K562 (cell line): ENCODE results near the gene TMEM267. TPM values are rescaled to one million over a fixed set of nuclear protein-coding genes. Genes with fewer than 3 reads are reported as not detected.

Experiments
- BMI1 ChIP-seq: fragments of 150-350 bp; IDR thresholded peaks from 2 replicates; pipeline ENCODE4 v1.6.1; 2014; ENCODE audit warnings: low read length
- BRD9 ChIP-seq: fragments of 450-650 bp; IDR thresholded peaks from 2 replicates; pipeline ENCODE4 v1.6.1; 2018; ENCODE audit warnings: low read depth; ENCODE audit not compliant: partially characterized antibody
- CBX5 ChIP-seq: IDR thresholded peaks from 2 replicates; pipeline ENCODE4 v1.6.1; 2014; ENCODE audit warnings: low read depth, borderline replicate concordance
- CEBPG ChIP-seq, 3 experiments: fragments of 200-800 bp in 1 of 3; sonication (Bioruptor generic) in 1 of 3; sonication (generic) in 1 of 3; formaldehyde crosslinking in 1 of 3; IDR thresholded peaks in 2 of 3; conservative IDR thresholded peaks in 1 of 3; 2 replicates each; pipeline versions ENCODE4 v1.6.1 to v1.8.0; 2016 to 2022; ENCODE audit warnings: missing compliant biosample characterization in 2 of 3, missing genetic modification characterization in 2 of 3, mild to moderate bottlenecking in 1 of 3, missing genetic modification reagents in 1 of 3
- CHD1 ChIP-seq: fragments of 200-600 bp; sonication (generic); IDR thresholded peaks from one replicate; pipeline ENCODE4 v1.6.1; 2012; ENCODE audit warnings: mild to moderate bottlenecking, moderate library complexity, low read length, inconsistent platforms
- GTF2F1 ChIP-seq: IDR thresholded peaks from 2 replicates; pipeline ENCODE4 v1.6.1; 2011; ENCODE audit warnings: low read depth, low read length, improper control_type of control experiment
- JUND ChIP-seq, 2 experiments: IDR thresholded peaks; 2 replicates in 1 of 2; 3 replicates in 1 of 2; pipeline ENCODE4 v1.6.1; 2011; ENCODE audit warnings: borderline replicate concordance in 2 of 2, low read depth in 2 of 2, low read length in 2 of 2, improper control_type of control experiment in 1 of 2, missing biosample characterization in 1 of 2, missing genetic modification characterization in 1 of 2, missing genetic modification reagents in 1 of 2
- NR3C1 ChIP-seq: sonication (generic); formaldehyde crosslinking; IDR thresholded peaks from 2 replicates; pipeline ENCODE4 v1.8.1; 2022; ENCODE audit warnings: missing genetic modification reagents
- POLR2A ChIP-seq: fragments of 450-650 bp; conservative IDR thresholded peaks from 2 replicates; pipeline ENCODE4 v1.6.1; 2016
- PRPF4 ChIP-seq: fragments of 200-400 bp; formaldehyde crosslinking; IDR thresholded peaks from one replicate; pipeline ENCODE4 v1.6.1; 2017; ENCODE audit warnings: low read length, low read depth, mild to moderate bottlenecking; ENCODE audit not compliant: insufficient read depth, poor library complexity, severe bottlenecking
- PURB ChIP-seq: sonication (generic); formaldehyde crosslinking; IDR thresholded peaks from 2 replicates; pipeline ENCODE4 v1.9.0; 2021; ENCODE audit warnings: low read depth, mild to moderate bottlenecking, missing genetic modification reagents
- RBM34 ChIP-seq: fragments of 200-400 bp; formaldehyde crosslinking; IDR thresholded peaks from 2 replicates; pipeline ENCODE4 v1.6.1; 2018; ENCODE audit warnings: low read length, borderline replicate concordance; ENCODE audit not compliant: insufficient read depth
- TFAM ChIP-seq: fragments of 250-450 bp; sonication (Bioruptor Pico); conservative IDR thresholded peaks from 2 replicates; pipeline ENCODE4 v1.5.0; 2021; ENCODE audit warnings: mild to moderate bottlenecking, moderate library complexity
- THRAP3 ChIP-seq: fragments of 450-650 bp; IDR thresholded peaks from 2 replicates; pipeline ENCODE4 v1.6.1; 2016; ENCODE audit warnings: mild to moderate bottlenecking, inconsistent platforms, borderline replicate concordance
- TOE1 ChIP-seq, 2 experiments: fragments of 450-650 bp in 1 of 2; sonication (generic) in 1 of 2; formaldehyde crosslinking in 1 of 2; IDR thresholded peaks; 2 replicates each; pipeline versions ENCODE4 v1.7.1 to v1.8.0; 2016 to 2022; ENCODE audit warnings: borderline replicate concordance in 2 of 2, mild to moderate bottlenecking in 2 of 2, antibody characterized with exemption in 1 of 2, inconsistent platforms in 1 of 2, low read depth in 1 of 2, missing genetic modification reagents in 1 of 2, moderate library complexity in 1 of 2
- ZC3H11A ChIP-seq: IDR thresholded peaks from 2 replicates; pipeline ENCODE4 v1.6.1; 2012; ENCODE audit warnings: low read depth, low read length, improper control_type of control experiment
- ZNF140 ChIP-seq: fragments of 250-450 bp; sonication (Bioruptor Pico); IDR thresholded peaks from 2 replicates; pipeline ENCODE4 v1.8.0; 2021; ENCODE audit warnings: moderate library complexity, mild to moderate bottlenecking, inconsistent platforms
- ZNF717 ChIP-seq: fragments of 250-450 bp; sonication (Bioruptor Pico); IDR thresholded peaks from 2 replicates; pipeline ENCODE4 v1.5.0; 2021
- polyA plus RNA-seq, 8 experiments: library from polyadenylated mRNA; depleted of rRNA in 4 of 8; stranded (reverse) in 5 of 8; unstranded in 3 of 8; fragments of >200 nt; fragmentation: Nextera tagmentation in 2 of 8; fragmentation: Illumina TruSeq in 1 of 8; extraction: Ambion mirVana in 2 of 8; extraction: Trizol in 1 of 8; gene quantifications; 2 replicates each; pipeline versions ENCODE4 v1.2.1 to v1.2.3, GENCODE V29; 2011 to 2014; ENCODE audit warnings: inconsistent platforms in 1 of 8, missing spikeins in 1 of 8
- total RNA-seq, 7 experiments: library from RNA; depleted of rRNA in 6 of 7; stranded (reverse); fragments of >200 nt in 6 of 7; fragmentation: Illumina TruSeq in 2 of 7; extraction: Trizol in 2 of 7; gene quantifications; 2 replicates each; pipeline versions ENCODE4 v1.2.1 to v1.2.3, GENCODE V29; 2011 to 2021; ENCODE audit warnings: low replicate concordance in 1 of 7
- TF ChIP-seq, protein P1 (sequence below): fragments of 450-650 bp; IDR thresholded peaks from 2 replicates; pipeline ENCODE4 v1.6.1; 2016; ENCODE audit warnings: missing biosample characterization, missing genetic modification characterization
- TF ChIP-seq, protein P2 (sequence below): IDR thresholded peaks from 3 replicates; pipeline ENCODE4 v1.6.1; 2011; ENCODE audit warnings: borderline replicate concordance, mild to moderate bottlenecking, moderate library complexity; ENCODE audit not compliant: insufficient read length; ENCODE audit errors: extremely low read depth
- TF ChIP-seq, protein P3 (sequence below), 2 experiments: fragments of 450-650 bp; IDR thresholded peaks; 2 replicates each; pipeline ENCODE4 v1.6.1; 2016

The TMEM267 gene
- total and polyA plus RNA-seq, 9 of the 15 experiments (the other 6 are each of a cell fraction or from before 2014, with no cell fraction given) = 8.1 to 61.1 (median 17.8) TPM

DNA sequence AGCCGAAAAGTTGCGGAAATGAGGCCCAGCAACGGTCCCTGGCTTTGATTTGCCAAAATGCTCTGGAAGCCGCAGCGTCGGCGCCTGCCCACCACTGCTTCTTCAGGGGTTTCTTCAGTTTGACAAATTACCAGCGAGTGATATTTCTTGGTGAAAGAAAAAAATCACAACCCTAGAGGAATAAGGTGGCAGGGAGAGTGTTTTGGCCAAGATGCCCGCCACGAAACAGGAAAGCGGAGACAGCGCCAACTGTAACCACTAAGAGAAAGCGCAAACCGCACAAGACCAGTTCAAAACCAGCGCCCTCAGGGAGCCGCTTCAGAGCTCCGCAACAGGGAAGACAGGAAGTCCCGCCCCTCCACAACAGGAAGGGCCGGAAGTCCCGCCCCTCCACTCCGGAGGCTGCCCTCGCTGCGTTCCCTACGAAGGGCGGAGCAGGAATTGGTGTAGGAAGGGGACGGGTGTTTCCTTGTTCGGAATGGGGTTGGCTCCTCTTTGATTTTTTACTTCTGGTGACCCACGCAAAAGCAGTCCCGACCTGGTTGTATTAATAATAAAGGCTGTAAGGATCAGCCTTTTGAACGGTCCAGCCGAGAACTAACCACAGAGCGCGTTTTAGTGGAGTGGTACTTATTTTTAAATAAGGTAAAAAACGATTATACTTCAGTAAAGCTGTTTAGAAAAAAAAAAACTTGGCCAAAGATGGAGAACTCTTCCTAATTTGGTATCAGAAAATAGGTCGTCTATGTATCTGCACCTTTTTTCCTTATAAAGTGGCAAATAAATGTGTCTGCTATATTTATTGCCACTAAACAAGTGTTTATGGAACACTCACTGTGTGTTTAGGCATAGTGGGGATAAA is 31.4 kb upstream of the TMEM267 start, which contains the start of gene C5orf34 (continued):
- TF ChIP-seq THRAP3 (no peak), PURB (no peak), GTF2F1 (peak; percentile 79; the same call in 1 of the 2 replicates), BRD9 (peak; percentile 82), ZC3H11A (no peak), CHD1 (peak; percentile 5), TFAM (CRISPR knock-in tag) (no peak), CBX5 (no peak), RBM34 (no peak), PRPF4 (no peak), POLR2A (peak; percentile 97), ZNF717 (no peak), ZNF140 (CRISPR knock-in tag) (no peak), JUND (IDR thresholded peaks at IDR 0.05; ENCODE audit: borderline replicate concordance, low read depth, low read length) (peak; percentile 58; the same call in 1 of the 2 replicates), JUND (tag; IDR thresholded peaks at IDR 0.05; ENCODE audit: borderline replicate concordance, low read depth, low read length) (no peak; the same call in 1 of the 3 replicates), BMI1 (no peak), NR3C1 (CRISPR knock-in tag) (no peak), TOE1 (IDR thresholded peaks at IDR 0.05; ENCODE audit: borderline replicate concordance) (peak; percentile 70; the same call in 1 of the 2 replicates), TOE1 (CRISPR knock-in tag; IDR thresholded peaks at IDR 0.05; ENCODE audit: borderline replicate concordance, low read depth) (no peak), CEBPG (CRISPR knock-in tag; IDR thresholded peaks at IDR 0.05) (no peak), CEBPG (tag; conservative IDR thresholded peaks at IDR 0.05 in 1 of 2, IDR thresholded peaks at IDR 0.05 in 1 of 2) (no peak; a peak in 1 of 4 replicates)
- TF ChIP-seq, protein P1, sequence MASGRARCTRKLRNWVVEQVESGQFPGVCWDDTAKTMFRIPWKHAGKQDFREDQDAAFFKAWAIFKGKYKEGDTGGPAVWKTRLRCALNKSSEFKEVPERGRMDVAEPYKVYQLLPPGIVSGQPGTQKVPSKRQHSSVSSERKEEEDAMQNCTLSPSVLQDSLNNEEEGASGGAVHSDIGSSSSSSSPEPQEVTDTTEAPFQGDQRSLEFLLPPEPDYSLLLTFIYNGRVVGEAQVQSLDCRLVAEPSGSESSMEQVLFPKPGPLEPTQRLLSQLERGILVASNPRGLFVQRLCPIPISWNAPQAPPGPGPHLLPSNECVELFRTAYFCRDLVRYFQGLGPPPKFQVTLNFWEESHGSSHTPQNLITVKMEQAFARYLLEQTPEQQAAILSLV (tag) = 0 out of 2 replicates have a peak, but pooled peaks have one; percentile 5
- TF ChIP-seq, protein P2, sequence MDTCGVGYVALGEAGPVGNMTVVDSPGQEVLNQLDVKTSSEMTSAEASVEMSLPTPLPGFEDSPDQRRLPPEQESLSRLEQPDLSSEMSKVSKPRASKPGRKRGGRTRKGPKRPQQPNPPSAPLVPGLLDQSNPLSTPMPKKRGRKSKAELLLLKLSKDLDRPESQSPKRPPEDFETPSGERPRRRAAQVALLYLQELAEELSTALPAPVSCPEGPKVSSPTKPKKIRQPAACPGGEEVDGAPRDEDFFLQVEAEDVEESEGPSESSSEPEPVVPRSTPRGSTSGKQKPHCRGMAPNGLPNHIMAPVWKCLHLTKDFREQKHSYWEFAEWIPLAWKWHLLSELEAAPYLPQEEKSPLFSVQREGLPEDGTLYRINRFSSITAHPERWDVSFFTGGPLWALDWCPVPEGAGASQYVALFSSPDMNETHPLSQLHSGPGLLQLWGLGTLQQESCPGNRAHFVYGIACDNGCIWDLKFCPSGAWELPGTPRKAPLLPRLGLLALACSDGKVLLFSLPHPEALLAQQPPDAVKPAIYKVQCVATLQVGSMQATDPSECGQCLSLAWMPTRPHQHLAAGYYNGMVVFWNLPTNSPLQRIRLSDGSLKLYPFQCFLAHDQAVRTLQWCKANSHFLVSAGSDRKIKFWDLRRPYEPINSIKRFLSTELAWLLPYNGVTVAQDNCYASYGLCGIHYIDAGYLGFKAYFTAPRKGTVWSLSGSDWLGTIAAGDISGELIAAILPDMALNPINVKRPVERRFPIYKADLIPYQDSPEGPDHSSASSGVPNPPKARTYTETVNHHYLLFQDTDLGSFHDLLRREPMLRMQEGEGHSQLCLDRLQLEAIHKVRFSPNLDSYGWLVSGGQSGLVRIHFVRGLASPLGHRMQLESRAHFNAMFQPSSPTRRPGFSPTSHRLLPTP = no peak
- TF ChIP-seq, protein P3, sequence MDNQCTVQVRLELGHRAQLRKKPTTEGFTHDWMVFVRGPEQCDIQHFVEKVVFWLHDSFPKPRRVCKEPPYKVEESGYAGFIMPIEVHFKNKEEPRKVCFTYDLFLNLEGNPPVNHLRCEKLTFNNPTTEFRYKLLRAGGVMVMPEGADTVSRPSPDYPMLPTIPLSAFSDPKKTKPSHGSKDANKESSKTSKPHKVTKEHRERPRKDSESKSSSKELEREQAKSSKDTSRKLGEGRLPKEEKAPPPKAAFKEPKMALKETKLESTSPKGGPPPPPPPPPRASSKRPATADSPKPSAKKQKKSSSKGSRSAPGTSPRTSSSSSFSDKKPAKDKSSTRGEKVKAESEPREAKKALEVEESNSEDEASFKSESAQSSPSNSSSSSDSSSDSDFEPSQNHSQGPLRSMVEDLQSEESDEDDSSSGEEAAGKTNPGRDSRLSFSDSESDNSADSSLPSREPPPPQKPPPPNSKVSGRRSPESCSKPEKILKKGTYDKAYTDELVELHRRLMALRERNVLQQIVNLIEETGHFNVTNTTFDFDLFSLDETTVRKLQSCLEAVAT (IDR thresholded peaks at IDR 0.05) = 0 out of 4 replicates have a peak, but pooled peaks of 1 of the 2 experiments have one; percentile 38
